ENCODE results near the gene RASGRF1.

RASGRF1 gene

DNA sequence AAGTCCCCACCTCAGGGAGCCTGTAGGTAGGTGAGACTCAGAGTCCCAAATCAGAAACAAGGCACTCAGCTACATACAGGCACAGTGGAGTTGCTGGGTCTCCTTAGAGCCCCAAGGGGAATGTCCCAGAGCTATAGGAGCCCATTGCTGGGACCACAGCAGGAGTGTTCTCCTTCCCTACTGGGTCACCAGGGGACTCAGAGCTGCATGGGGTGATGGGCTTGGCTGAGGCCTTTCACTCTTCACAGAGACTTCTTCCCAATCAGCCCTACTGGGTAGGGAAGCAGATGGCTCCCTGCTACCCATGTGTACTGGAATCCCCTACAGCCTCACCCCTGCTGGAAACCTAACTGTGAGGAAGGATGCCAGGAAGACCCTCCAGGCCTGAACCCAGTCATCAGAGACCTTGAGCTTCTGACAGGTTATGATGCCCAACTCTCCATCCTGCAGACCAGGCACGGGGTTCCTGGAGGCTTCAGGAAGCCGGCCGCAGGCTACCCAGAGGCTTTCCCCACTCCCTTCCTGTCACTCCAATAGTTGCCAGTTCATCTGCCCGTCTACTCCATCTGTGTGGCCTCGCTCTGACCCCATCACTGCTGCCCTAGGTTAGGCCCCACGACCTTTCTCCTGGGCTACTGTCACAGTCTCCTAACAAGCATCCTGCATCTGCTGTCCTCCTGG lies 24.0 kb downstream of the RASGRF1 start:
- DNase-seq: no peak

DNA sequence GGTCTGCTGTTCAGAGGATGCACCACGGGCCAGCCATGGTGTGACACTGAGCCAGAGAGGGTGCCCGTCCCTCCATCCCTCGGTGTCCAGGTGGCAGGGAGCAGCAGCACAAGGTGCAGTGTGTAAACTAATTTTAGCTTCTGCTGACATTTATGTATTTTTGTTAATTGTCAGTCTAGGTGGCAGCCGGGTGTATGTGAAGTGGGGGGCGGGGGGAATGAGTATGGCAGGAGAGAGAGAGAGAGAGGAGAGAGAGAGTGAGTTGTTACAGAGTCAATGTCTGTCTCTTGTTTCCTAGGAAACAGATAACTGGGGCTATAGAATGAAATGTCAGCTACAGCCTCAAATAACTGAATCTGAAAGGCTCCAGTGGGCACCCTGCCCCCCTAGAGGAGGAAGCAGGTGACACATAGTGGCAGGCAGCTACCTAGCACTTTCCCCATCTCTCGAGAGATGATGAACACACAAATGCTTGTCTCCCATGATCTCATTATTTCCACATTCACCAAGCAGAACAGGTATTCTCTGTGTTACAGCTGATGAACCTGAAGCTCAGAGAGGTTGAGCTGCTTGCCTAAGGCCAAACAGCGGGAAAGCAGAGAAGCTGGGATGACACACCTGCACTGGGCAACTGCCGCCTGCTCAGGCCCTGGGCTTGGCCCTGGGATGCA lies 24.7 kb downstream of the RASGRF1 start:
- DNase-seq: no peak

DNA sequence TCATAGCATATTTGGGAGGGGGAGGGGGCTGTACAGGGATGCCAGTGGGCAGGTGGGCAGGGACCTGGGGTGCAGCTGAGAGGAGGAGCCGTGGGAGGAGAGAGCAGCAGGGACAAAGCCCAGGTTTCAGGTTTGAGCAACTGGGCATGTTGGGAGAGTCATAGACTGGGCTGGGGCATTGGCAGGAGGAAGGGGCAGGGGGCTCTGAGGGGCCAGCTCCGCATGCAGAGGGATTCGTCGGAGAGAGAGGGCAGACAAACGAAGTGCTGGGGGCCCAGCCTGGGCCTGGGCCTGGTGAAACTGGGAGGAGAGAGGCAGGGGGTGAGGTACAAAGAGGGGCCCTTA lies 25.2 kb downstream of the RASGRF1 start:
- no peak for DNase-seq

DNA sequence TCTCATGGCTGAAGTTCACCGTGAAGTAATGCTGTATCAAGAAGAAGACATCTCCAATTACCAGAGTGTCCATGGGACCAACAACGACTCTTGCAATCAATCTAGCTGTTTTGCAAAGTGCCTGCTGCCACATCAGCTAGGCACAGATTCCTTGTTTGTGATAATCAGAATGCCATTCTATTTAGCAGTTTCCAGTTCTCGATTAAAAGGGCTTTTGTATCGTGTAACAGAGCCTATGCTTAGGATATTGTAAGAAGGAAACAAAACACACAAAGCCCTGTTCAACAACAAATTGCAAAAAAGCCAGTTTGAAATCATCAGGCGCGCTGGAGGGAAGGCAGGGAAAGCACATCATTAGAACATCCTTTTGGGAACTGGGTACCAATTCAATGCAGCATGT lies 26.1 kb downstream of the RASGRF1 start:
- DNase-seq: no peak

DNA sequence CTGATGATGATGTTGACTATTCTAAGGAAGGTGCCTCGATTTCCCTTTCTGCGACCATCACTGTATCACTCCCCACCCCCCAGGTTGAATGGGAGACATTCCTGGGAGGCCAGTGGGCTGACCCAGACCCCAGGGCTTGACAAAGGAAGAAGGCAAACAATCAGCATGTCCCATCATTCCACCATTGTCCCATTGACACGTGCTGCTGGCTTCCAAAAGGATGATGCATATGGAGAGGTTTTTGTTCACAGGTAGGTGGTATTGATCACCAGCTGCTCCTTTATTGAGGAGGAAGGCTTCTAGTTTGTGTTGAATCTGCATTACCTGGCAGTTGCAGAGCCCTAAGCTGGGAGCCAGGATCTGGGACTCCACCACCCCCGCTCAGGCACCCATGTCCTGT lies 30.4 kb downstream of the RASGRF1 start:
- DNase-seq: no peak

DNA sequence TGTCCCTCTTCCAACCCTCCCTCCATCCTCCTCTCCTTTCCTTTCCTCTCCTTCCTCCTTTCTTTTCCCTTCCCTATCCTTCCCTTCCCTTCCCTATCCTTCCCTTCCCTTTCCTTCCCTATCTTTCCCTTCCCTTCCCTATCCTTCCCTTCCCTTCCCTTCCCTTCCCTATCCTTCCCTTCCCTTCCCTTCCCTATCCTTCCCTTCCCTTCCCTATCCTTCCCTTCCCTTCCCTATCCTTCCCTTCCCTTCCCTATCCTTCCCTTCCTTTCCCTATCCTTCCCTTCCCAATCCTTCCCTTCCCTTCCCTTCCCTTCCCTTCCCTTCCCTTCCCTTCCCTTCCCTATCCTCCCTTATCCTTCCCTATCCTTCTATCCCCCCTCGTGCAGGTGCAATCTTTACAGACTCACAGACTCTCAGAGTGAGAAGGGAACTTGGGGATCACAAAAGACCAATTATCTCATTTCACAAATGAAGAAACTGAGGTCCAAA lies 31.5 kb downstream of the RASGRF1 start:
- DNase-seq: no peak

DNA sequence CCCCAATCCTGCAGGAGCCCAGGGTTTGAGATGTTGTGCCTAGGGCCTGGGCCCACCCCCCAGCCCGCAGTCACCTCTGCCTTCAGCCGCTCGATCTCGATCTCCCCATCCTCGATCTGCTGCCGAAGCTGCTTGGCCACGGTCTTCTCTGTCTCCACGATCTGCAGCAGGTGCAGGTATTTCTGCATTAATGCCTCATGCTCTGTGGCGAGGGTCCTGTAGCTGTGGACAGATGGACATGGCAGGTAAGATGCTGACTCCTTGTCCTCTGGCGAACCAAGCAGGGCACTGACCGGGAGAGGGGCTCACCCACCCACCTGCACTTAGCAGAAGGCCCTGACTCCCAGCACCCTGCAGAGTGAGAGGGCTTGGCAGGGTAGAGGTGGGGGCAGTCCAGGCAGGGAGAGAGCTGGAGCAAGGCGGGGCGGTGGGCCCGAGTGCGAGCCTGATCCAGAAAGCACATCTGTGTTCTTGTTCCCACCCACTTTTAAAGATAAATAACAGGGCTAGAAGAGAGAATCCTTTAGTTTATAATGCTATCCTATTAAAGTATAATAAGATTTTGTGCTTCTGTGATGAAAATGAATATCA lies 32.2 kb downstream of the RASGRF1 start:
- DNase-seq: no peak

DNA sequence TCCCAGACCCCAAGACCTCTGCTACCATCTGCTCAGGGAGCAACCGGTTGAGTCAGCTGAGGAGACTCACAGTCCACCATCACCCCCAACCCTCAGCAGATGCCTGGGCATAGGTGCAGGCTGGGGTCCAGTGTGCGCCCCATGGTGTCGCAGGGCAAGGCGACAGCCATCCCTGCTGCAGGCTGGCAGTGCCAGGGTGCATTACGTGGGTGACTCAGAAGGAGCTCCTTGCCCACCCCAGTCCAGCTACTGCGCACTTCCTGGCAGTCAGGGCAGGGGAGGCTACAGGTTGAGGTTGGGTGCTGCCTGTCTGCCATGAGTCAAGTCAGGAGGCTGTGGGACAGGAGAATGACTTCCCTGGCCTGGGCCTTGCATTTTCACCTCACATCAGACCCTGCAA lies 33.5 kb downstream of the RASGRF1 start:
- DNase-seq: no peak

DNA sequence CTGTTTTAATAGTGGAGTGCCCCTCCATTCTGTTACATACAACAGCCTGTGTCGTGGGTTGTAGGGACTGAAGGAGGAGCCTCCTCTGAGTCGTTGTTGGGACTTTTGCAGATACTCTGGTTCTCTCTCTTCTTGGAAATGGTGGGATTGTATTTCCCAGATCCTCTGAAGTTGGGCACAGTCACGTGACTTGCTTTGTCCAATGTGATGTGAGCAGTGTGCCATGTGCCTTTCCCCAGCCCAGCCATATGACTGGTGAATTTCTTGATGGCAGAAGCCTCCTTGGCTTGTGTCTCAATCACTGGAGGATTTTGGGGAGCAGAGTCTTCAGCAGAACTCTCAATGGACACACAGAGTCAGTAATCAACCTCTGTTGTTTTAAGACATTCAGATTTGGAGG lies 36.2 kb downstream of the RASGRF1 start:
- no peak for DNase-seq

DNA sequence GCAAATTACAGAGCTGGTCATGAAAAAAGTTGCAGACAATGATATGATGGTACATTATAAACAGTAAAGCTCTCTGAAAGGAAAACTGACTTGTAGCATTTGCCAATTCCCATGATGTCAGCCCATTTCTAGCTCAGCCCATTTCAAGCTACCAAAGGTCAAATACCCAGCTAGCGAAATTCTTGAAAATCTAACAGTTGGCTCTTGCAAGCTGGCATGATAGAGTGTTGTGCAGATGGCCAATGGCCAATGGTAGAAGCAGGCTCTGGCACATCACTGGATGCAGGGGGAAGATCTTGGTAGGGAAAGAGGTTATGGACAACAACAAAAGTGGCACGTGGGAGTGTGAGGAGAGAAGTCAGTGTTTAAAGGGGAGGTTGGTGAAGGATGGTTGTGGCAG lies 36.7 kb downstream of the RASGRF1 start:
- DNase-seq: no peak

DNA sequence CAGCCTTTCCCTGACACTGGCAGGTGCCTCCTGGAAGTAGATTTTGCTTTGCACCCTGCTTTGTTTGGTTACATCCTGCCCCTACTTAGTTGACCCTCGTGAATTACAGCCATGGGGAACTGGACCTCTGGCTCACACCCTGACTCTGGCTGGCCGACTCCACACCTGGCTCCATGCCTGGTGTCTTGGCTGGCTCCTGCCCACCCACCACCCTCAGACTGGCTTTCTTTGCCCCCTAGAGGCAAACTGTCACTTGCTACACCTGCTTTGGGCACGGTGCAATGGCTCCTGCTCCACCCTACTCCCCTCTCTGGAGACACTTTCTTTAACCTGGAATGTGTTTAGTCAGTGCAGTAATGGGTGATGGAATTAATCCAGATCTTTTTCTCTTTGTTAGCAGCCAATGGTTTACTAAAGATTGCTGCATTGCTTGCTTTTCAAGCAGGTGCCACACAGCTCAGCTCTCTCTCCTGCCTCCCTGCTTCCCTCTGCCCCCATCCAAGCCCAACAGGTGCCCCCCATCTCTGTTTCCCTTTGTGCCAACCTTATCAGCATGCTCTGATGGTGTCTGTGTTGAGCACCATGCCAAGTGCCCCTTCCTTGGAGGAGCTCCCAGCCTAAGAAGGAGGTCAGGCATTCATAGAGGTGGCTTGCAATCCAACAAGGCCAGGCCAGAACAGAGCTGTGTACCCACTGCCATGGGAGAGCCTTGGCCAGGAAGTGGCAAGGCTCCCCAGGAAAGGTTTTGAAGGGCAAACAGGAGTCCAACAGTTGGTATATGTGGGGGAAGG lies 38.4 kb downstream of the RASGRF1 start:
- DNase-seq: no peak

DNA sequence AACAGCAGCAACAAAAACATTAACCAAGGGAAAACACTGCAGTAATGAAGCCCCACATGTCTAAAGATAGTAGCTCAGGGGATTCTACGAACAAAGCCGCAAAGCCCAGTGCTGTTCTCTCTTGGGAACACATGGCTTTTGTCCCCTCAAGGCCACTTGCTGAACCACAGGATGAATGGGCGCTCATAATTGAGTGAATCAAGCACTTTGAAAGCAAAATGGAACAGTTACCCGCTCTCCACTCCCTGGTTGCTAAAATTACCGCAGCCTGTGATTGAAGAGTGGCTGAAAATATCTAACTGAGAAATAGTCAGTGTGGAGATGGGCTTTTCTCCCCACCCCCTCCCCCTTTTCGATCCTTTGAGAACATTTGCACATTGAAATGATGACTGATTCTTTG lies 39.6 kb downstream of the RASGRF1 start:
- DNase-seq: no peak

DNA sequence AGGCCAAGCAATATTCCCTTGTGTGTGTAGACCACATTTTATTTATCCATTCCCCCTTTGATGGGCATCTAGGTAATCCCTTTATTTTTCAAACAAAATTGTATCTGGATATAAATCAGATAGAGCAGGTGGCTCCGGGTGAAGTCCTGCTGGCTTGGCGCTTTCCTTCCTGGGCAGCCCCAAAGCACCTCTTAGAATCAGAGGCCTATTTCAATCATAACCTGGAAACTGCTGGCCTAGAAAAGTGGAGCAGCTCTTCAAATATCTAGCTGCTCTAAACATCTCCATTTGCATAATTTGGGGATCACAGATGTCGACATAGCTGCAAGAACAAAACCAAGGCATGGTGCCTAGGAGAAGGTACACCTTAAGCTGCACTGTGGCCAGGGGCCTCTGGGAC lies 40.2 kb downstream of the RASGRF1 start:
- no peak for DNase-seq

DNA sequence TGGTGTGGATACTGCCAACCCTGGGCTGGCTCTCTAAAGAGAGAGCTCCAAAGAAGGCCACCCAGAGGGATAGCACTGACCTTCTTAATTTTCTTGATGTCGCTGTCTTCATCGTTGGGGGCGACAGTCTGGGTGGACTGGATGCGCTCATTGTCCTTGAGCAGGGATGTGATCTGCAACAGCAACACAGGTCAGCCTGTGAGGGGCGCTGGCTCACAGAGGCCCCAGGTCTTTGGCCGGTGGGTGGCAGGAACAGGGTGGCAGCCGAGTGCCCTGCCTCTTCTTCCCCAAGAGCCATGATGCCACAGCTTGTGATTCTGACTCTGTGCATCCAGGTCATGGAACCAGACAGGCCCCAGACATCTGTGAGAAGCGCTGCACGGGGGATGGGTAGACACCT lies 41.2 kb downstream of the RASGRF1 start:
- no peak for DNase-seq

DNA sequence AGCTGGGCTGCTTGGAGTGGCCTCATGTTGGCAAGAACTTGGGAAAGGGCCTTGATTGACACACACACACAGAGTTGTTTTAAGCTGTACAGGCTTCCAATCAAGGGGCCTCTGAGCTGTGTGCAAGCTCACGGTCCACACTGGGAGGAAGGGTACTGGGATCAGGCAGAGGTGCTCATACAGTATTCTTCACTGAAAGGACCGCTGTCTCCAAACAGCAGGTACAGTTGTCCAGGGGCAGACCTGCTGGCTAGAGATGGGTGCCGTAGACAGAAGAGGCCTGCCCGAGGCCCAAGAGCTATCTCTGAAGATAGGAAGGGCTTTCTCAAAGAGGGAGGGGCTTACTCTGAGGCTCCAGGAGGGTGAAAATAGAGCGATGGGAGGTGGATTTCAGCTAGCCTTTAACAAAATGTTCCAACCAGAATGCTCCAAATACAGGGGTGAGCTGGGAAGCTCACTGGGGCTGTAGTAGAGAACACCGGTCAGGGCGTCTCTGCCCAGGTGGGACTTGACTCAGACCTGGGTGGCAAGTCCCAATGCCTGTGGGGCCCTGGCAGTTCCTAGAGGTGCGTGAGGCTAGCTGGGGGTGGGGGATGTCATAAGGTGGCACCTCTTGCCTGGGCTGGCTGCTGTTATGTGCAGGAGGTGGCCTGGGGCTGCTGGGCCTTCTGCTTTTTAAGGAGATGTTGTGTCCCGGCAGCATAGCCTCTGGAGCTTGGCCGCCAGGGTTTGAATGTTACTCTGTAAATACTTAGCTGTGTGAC lies 42.7 kb downstream of the RASGRF1 start:
- DNase-seq: no peak

DNA sequence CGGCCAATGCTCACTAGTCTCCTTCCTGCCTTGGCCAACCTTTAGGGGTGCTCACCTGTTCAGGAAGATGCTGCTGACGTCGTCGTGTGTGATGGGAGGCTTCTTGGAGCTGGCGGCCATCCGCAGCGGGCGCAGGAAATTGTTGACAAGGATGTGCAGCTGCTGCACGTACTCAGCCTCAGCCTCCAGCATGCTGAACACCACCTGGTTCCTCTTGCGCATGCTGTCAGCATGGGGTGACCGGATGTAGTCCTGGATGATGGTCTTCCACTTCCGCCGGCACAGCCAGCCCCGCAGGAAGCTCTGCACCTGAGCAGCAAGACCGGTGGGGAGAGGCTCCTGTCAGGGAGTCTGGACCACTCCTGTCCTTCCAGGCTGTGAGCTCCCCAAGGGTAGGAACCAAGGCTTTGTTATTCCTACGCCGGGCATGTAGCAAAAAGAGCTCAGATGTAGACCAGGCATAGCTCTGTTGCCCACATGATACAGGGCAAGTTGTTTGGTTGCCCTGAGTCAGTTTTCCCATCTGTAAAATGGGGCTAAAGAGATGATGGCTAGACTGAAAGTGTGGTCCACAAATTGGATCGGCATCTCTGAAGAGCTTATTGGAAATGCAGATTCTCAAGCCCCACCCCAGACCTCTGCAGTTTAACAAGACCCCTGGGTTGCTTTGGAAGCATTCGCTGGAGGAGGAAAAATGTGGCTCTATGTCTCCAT lies 43.7 kb downstream of the RASGRF1 start:
- DNase-seq: no peak

DNA sequence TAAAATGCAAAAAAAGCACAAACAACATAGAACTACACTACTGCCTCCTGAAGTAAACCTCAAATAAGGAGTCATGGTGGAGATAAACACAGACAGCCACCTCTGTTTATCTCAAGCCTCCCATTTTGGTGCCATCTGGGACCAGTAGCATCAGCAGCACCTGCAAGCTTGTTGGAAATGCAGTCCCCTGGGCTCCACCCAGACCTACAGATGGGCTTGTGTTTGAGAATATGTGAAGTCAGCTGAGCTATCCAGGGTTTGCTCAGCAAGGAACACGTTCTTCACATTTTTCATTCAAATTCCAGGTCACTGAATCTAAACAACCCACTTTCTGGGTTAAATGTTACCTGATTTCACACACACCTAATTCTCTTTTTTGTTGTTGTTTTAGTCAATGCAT lies 45.5 kb downstream of the RASGRF1 start:
- no peak for DNase-seq

DNA sequence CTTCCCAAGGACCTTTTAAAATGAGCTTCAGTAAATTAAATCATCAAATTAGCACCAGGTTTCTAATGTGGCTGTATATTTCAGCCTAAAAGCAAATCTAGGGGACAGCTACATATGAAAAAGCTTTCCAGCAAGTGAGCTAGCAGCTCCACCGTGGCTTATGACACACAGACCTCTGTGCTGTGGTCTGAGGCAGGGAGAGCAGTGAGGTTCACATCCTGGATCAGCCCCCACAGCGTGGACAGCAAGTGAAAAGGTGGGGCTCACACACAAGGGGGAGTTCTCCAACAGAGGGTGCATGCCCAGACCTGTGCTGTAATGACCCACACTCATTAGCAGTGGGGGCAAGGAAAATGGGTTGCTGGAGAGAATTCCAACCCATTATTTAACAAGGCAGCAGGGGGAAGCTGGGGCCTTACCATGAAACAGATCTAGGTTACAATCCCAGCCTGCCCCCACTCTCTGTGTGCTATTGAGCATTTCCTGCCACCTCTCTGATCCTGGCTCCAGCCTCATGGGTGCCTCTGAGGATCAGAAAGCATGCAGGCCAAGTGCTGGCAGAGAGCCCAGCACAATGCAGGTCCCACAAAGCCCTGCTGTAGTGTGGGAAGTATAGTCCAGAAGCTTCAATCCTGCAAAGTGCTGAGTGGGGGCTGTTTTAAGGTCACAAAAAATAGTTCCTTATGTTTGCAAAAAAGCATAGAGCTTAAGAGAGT lies 48.2 kb downstream of the RASGRF1 start:
- no peak for DNase-seq

DNA sequence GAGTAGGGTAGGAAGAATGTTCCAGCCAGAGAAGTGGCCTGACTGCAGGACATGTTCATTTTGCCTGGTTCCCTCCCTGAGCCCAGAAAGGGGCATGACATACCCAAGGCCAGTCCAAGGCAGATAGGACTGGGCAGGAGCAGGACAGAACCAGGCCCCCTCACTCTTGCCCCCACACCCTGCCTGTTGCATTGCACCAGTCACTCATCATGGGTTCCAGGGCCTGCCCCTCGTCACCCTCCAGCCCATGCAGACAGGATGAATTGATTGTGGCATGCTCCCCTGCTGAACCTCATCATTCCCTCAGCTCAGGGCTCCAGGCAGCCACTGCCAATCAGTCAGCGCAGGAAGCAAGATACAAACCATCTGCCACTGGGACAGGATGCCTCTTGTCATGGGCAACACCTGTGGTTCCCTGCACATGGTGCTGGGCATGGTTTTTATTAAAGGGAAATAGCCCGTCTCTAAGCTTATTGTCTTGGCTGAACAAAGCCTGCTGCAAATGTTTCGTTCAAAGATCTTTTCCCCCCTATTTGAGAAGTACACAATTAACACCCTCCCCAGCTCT lies 48.9 kb downstream of the RASGRF1 start:
- DNase-seq: no peak

DNA sequence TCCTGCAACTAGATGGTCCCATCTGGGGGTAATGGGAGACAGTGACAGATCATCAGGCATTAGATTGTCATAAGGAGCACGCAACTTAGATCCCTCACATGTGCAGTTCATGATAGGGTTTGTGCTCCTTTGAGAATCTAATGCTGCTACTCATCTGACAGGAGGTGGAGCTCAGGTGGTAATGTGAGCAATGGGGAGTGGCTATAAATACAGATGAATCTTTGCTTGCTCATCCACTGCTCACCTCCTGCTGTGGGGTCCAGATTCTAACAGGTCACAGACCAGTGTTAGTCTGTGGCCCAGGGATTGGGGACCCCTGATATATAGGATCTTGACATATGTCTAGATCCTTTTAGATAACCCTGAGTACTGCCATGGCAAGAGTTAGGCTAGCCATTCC lies 52.7 kb downstream of the RASGRF1 start:
- DNase-seq: no peak

DNA sequence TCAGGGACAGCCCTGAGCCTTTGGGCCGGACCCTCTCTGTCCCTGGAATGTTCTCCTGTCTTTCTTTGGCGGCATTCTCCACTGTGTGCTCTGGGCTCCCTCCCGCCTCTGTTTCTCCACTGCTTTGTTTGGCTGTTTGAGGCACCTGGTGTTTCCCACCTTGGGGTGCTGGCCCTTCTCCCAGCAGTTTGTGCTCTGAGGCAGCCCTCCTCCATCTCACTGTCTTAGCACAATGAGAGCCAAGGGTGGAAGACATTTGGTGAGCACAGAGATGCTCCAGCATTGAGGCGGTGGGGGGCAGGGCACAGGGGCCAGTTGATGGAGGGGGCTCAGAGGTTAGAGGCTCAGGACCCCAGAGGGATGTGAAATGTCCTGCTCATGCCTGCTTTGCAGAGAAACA lies 54.3 kb downstream of the RASGRF1 start:
- DNase-seq: no peak

Data from CD4-positive, alpha-beta T cell treated with Interleukin-4 for 4 hours (primary cell).